ENCODE results near the gene SETD4. TPM values are rescaled to one million over a fixed set of nuclear protein-coding genes. Genes with fewer than 3 reads are reported as not detected.

Gene SETD4
- total RNA-seq, 1 experiment from 2014 or later: 15.6 TPM

- no peak for DNase-seq (ENCODE audit: low read depth, low spot score)
These were observed 5.2 kb upstream of the SETD4 start for GRCh38 chr21:36065497-36066036.

GRCh38 chr21:36064085-36064460, 3.7 kb upstream of the SETD4 start:
- peaks cover 12% of the 10 kb centered on the region for H3K9me3 ChIP-seq (ENCODE audit: control insufficient read depth, insufficient read depth, low read depth, low read length)
- in situ Hi-C loops (cut with HindIII; ENCODE audit: low pct_unique_long_range_greater_than_20kb, low sequenced_read_pairs): no loop called here
- ATAC-seq (no peak), DNase-seq (ENCODE audit: low read depth, low spot score) (no peak)
- CTCF ChIA-PET: interaction anchor here (0.7 kb wide), 1 partner anchor 39 kb away, joined by 3 read pairs; no protein-coding TSS in a partner anchor
- no TSS peak for BruUV-seq (replicated peaks)
- no peak overlapping the region for H3K27ac ChIP-seq (ENCODE audit: low read length)
- no peak for TF ChIP-seq POLR2AphosphoS5 (IDR thresholded peaks at IDR 0.05; ENCODE audit: low read depth, low read length)
- no peak for TF ChIP-seq CTCF (IDR thresholded peaks at IDR 0.05)
- no peak for TF ChIP-seq SIN3A (IDR thresholded peaks at IDR 0.05; ENCODE audit: borderline replicate concordance, insufficient read depth, low read depth, low read length)
- TF ChIP-seq TCF7L2 (IDR thresholded peaks at IDR 0.05; ENCODE audit: low read depth, low read length): no peak
- no peak for TF ChIP-seq REST (IDR thresholded peaks at IDR 0.05; ENCODE audit: insufficient read depth in 1 of 2, low read depth in 2 of 2, low read length in 1 of 2)
- POLR2A ChIA-PET: interaction anchor here (0.6 kb wide), 1 partner anchor 91 kb away, joined by 5 read pairs; no protein-coding TSS in a partner anchor
- H3K36me3 ChIP-seq (ENCODE audit: control insufficient read depth, insufficient read depth, low read length): no peaks in the 10 kb centered on the region
- intact Hi-C loops (cut with micrococcal nuclease; ENCODE audit: unreplicated experiment): no loop called here
- H3K27me3 ChIP-seq (ENCODE audit: control insufficient read depth, insufficient read depth, low read length): no peaks in the 10 kb centered on the region
- no peak overlapping the region for H3K4me3 ChIP-seq (ENCODE audit: low read depth in 2 of 2, low read length in 2 of 2)
- H3K4me1 ChIP-seq (ENCODE audit: control insufficient read depth, insufficient read depth, low read length): peaks cover 3% of the 10 kb centered on the region; the same call in 1 of the 2 replicates

More at GRCh38 chr21:36065497-36066036, 5.2 kb upstream of the SETD4 start:
- POLR2A ChIA-PET: interaction anchor here (0.7 kb wide), 1 partner anchor 89 kb away, joined by 3 read pairs; no protein-coding TSS in a partner anchor
- H3K4me3 ChIP-seq (ENCODE audit: low read depth in 2 of 2, low read length in 2 of 2): no peak overlapping the region
- no peak for ATAC-seq
- no peak for TF ChIP-seq SIN3A (IDR thresholded peaks at IDR 0.05; ENCODE audit: borderline replicate concordance, insufficient read depth, low read depth, low read length)
- no peak for TF ChIP-seq POLR2AphosphoS5 (IDR thresholded peaks at IDR 0.05; ENCODE audit: low read depth, low read length)
- no peak for TF ChIP-seq CTCF (IDR thresholded peaks at IDR 0.05)
- TF ChIP-seq REST (IDR thresholded peaks at IDR 0.05; ENCODE audit: insufficient read depth in 1 of 2, low read depth in 2 of 2, low read length in 1 of 2): no peak
- TF ChIP-seq TCF7L2 (IDR thresholded peaks at IDR 0.05; ENCODE audit: low read depth, low read length): no peak
- CTCF ChIA-PET: no interaction called here
- H3K27ac ChIP-seq (ENCODE audit: low read length): no peak overlapping the region
- no peaks in the 10 kb centered on the region for H3K27me3 ChIP-seq (ENCODE audit: control insufficient read depth, insufficient read depth, low read length)
- H3K9me3 ChIP-seq (ENCODE audit: control insufficient read depth, insufficient read depth, low read depth, low read length): peaks cover 17% of the 10 kb centered on the region
- no peaks in the 10 kb centered on the region for H3K36me3 ChIP-seq (ENCODE audit: control insufficient read depth, insufficient read depth, low read length)
- peaks cover 3% of the 10 kb centered on the region; the same call in 1 of the 2 replicates for H3K4me1 ChIP-seq (ENCODE audit: control insufficient read depth, insufficient read depth, low read length)
- BruUV-seq (replicated peaks): no TSS peak
- intact Hi-C loops (cut with micrococcal nuclease; ENCODE audit: unreplicated experiment): no loop called here
- in situ Hi-C loops (cut with HindIII; ENCODE audit: low pct_unique_long_range_greater_than_20kb, low sequenced_read_pairs): no loop called here
